DMS53 treated with DMSO at 0.1 percent for 48 hours (cell line): Measurements from ENCODE around the gene ARAP2.
A peak's percentile ranks its signal among the peaks of the same experiment; 100 is the strongest.

Source experiments
- DNase-seq: peaks from one replicate; lab custom pipeline; 2025; ENCODE audit not compliant: unreplicated experiment; lab: John Stamatoyannopoulos, UW

The ARAP2 gene

DNA sequence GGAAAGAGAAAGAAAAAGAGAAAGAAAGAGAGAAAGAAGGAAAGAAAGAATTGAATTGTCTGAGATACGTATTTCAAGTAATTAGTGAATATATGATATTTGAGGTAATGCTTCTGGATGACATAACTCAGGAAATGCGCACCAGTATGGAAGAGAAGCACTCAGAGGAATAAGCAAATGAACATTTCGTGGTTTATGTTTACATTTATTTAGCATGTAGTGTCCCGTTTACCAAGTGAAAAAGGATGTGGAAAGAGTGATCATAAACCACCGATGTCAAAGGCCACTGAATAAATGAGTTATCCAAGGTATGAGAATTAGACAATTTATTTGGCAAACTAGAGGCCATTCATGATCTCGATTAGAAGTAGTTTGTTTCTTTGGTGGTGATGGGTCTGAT lies 200.4 kb downstream of the ARAP2 start:
- no peak for DNase-seq

DNA sequence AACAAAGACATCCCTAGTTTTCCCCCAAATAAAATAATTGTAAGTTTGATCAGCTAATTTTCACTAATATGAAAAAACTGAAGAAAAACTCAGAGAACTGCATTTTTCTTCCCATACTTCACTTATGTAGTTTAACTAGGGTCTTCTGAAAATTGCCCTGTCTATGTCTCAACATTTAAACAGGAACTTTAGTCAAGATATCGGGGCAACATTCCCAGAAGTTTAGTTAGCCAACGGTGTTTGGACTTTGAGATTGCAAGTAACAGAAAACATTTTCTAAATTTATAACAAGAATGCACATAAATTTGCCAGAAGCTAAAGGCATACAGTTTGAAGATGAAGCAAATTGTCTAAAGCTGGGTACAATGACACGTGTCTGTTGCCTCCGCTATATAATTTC lies 201.1 kb downstream of the ARAP2 start:
- DNase-seq: no peak

DNA sequence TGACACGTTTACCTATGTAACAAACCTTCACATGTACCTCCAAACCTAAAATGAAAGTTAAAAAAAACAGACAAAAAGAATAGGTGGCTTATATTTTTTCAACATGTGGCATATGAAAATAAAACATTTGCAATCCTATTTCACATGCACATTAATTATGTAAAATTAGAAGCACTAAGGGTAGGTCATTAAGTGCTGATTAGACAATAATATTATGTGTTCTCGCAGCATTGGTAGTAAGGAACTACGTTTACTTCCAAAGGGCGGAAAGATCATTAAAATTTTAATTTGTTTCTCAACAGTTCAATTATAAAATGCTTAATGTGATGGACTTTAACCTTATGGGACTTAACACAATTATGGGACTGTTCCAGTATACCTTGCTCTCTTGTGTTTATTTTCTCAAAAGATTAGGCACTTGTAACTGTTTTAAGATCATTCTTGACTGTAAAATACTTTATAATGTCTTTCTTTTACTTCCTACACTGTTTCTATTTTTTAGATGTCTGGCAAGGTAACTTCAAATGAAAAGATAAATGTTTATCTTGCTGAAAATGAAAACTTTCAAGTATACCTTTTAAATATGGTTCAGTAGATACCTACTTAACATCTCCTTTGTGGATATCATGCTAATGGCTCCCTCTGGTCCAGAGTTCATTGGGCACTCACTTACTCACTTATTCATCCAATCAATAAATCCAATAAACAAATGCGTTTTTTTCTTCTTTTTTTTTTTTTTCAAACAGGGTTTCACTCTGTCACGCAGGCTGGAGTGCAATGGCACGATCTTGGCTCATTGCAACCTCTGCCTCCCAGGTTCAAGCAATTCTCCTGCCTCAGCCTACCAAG lies 202.0 kb downstream of the ARAP2 start:
- no peak for DNase-seq

DNA sequence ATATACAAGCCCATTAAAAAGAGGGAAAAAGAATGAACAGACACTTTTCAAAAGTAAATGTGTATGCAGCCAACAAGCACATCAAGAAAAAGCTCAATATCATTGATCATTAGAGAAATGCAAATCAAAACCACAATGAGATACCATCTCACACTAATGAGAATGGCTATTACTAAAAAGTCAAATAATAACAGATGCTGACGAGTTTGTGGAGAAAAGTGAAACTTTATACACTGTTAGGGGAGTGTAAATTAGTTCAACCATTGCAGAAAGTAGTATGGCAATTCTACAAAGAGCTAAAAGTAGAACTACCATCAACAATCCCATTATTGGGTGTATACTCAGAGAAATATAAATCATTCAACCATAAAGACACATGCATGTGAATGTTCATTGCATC lies 203.0 kb downstream of the ARAP2 start:
- DNase-seq: no peak

DNA sequence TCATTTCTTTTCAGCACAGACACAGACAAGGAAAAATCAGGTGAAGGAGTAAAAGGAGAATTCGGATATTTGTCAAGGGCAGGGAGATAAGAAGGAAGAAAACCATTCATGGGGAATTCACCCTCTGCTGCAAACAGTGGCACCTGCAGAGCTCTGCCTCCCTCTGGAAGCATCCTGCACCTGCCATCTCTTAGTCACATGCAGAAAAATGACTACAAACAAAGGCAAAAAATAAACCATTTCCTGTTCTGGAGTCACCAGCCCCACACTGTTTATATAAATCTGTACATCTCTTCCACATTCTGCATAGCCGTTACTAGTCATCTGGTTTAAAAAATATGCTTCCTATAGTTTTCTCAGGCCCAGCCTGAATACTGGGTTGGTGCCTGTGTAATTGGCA lies 205.3 kb downstream of the ARAP2 start:
- peak; percentile 89 for DNase-seq

DNA sequence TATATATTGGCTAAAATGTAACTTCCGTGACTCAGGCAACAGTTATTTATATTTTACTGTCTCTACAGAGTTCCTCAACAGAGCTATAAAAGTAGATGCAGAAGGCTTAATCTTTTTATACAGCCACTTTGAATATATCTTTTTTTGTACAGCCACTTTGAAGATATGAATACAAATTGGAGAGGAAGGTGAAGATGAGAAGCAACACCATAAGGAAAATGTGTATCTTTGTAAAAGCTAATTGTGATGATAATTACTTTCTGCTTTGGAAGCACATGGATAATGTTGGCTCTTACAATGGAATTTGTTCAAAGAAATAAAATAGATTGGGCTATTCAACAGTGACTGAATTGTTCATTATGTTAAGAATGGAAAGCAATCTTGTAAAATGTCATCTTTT lies 205.8 kb downstream of the ARAP2 start:
- DNase-seq: no peak

DNA sequence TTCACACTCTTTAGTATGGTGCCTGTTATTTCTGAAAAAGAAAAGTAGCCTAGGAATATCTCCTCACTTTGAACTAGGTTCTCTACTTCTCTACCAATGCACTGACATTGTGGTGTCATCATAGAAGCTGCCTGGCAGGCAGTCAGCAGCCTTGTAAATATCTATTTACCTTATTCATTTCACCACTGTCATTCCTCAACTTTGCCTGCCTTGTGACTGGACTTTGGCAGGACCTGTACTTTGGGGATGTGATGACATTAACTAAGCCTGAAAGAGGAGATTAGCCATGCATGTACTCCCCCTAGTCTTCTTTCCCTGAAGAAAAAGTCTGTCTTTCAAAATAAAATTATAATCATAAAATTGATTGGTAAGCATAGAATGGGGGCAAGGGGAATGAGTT lies 207.2 kb downstream of the ARAP2 start:
- DNase-seq: no peak

DNA sequence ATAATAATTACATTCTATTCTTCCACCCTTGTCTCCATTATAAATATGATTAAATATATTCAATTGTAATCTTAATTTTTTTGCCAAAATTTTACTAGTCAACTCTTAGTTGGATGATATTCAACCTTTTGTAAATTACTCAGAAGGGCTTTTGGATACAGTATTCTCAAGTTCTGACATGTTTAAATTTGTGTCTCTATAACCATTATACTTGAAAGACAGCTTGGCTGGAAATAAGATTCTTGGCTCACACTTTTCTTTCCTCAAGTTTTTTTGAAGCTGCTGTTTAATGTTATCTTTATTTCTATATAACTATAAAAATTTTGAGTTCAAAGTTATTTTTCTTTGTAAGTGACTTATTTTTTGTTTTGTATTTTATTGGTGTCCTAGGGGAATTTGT lies 214.4 kb downstream of the ARAP2 start:
- no peak for DNase-seq

DNA sequence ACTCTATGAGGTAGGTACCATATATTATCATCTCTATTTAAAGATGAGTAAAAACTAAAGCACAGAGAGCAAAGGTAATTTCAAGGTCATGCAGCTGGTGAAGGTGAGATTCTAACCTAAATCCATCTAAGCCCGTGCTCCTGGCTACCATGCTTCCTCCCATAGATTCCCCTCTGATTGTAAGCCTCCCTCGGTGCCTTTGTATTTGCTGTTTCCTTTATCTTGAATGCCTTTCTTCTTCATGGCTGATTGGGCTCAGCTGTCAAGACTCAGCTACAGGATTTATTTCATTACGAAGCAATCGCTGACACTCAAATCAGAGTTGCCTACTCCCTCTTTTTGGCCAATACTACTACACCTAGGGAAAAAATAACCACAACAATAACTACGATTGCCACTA lies 217.1 kb downstream of the ARAP2 start:
- no peak for DNase-seq

DNA sequence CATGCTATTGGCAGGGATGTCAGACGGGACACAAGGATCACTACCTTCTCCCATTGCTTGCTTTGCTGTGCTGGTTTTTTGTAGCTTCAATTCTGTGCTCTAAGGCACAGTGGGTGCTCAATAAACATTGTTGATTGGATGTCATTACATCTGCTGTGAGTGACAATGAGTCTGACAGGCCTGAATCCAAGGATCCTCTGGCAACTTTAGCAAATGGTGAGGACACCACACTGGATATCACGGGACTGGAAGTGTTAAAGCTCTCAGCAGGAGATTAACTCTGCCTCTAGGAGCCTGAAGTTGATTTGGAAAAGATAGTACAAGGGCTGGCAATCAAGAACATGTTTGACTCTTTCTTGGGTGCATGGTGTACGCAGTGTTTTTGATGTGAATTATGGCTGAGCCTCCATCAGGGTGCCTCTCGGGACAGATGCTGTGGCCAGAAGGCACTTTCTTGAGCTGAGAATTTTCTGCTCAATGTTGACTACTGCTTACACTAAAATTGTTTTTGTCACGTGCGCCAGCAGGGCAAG lies 217.9 kb downstream of the ARAP2 start:
- no peak for DNase-seq

DNA sequence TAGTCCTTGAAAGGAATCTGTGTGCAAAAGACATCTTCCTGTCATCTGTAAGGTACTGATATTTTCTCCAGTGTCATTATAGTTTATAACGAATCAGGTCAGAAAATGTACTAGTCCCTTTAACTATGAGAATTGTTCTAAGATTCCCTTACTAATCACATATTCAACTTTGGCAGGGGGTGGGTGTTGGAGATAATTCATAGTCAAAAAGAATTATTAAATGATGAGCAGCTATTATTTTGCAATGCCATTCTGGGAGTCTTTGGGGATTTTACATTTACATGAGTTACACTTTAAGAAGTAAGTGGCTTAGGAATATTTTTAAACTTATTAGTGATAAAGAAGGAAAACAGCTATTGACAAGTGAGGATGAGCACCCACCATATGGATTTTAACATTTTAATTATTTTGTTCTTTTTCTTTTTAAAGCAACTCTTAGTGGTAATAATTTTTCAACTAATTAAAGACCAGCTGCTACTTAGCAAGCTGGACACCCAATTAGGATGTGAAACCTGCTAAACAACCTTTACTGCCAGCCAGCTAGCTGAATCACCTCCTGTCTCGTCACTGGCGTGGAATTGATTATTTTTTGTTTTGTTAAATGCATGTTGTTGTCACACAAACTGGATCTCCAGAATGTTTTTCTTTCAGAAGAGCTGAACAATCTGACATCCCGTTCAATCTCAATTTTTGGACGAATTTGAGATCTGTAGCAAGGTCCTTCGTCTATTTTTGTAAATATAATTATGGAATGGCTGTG lies 219.2 kb downstream of the ARAP2 start:
- peak; percentile 54 for DNase-seq

DNA sequence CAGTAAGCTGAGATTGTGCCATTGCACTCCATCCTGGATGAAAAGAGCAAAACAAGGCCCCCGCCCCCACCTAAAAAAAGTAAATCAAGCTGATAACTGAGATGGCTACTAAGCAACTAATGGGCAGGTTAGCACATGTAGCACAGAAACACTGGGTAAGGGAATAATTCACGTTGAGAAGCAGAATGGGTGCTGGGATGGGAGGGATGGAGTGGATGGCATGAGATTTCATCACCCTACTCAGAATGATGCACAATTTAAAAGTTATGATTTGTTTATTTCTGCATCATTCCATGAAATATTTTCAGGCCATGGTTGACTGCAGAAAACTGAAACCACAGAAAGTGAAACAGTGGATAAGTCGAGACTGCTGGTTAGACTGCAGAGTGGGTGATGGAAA lies 224.0 kb downstream of the ARAP2 start:
- no peak for DNase-seq
